Right atrium auricular region (tissue), 2 donors: ENCODE measurements around the gene IFIT2. TPM values are rescaled to one million over a fixed set of nuclear protein-coding genes. Genes with fewer than 3 reads are reported as not detected.

Experiments
- DNase-seq: peaks from one replicate; pipeline ENCODE4 v3.0.0-alpha.2; 2019; ENCODE audit warnings: low spot score
- H3K27ac ChIP-seq, 2 donors: fragments of 200-600 bp; sonication (generic); 1 replicate in 1 of 2; 2 replicates in 1 of 2; pipeline ENCODE4 v1.5.1; 2016 to 2019
- H3K27me3 ChIP-seq, 2 donors: fragments of 200-600 bp; sonication (generic); one replicate each; pipeline versions ENCODE4 v1.5.1 to v1.6.0; 2017 to 2019
- H3K36me3 ChIP-seq: fragments of 200-600 bp; sonication (generic); one replicate; pipeline ENCODE4 v1.5.1; 2016
- H3K4me1 ChIP-seq, 2 donors: fragments of 200-600 bp; sonication (generic); one replicate each; pipeline versions ENCODE4 v1.5.1 to v1.6.0; 2017 to 2019
- H3K4me3 ChIP-seq, 2 donors: fragments of 200-600 bp; sonication (generic); 1 replicate in 1 of 2; 2 replicates in 1 of 2; pipeline ENCODE4 v1.5.1; 2017 to 2019; ENCODE audit warnings: mild to moderate bottlenecking in 1 of 2, moderate library complexity in 1 of 2
- H3K9me3 ChIP-seq, 2 donors: fragments of 200-600 bp; sonication (generic); one replicate each; pipeline ENCODE4 v1.5.1; 2019
- CTCF ChIP-seq, 2 donors: fragments of 200-600 bp; sonication (generic); IDR thresholded peaks; one replicate each; pipeline ENCODE4 v1.5.1; 2019; ENCODE audit warnings: antibody characterized with exemption in 2 of 2
- total RNA-seq, 2 donors: library from RNA; depleted of rRNA; stranded (reverse); fragments of >200 nt; gene quantifications; one replicate each; pipeline ENCODE4 v1.1.0, GENCODE V29; 2016

IFIT2 gene
- total RNA-seq, 2 donors from 2014 or later, result 2.6 TPM

DNA sequence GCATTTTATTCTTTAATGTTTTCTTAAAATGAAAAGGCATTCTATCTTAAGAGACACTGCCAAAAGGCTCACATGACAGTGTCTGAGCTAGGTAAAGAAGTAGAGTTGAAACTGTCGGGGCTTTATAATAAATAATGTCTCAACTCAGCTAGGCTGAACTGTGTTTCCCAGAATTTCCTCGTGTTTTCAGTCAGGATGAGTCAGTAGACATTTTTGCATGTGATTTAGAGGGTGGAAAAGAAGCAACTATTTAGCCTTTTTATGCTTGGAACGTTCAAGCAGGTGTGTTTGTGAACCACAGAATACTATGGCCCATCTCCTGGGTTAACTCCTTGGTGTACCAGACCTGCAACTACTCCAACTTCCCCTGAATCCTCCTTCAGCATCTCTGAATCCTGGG, 26.9 kb upstream of the IFIT2 start:
- DNase-seq, result no peak
- no peaks in the 10 kb centered on the region for H3K9me3 ChIP-seq
- H3K4me1 ChIP-seq, result peaks cover 0 to 41% of the 10 kb centered on the region in 2 donors
- no peak overlapping the region for H3K4me3 ChIP-seq
- no peak for TF ChIP-seq CTCF (IDR thresholded peaks at IDR 0.05)
- no peaks in the 10 kb centered on the region for H3K36me3 ChIP-seq
- H3K27ac ChIP-seq, result no peak overlapping the region
- no peaks in the 10 kb centered on the region for H3K27me3 ChIP-seq

- no peaks in the 10 kb centered on the region for H3K27me3 ChIP-seq
- no peak for TF ChIP-seq CTCF (IDR thresholded peaks at IDR 0.05)
- H3K9me3 ChIP-seq, result no peaks in the 10 kb centered on the region
- H3K36me3 ChIP-seq, result no peaks in the 10 kb centered on the region
- DNase-seq, result no peak
- H3K27ac ChIP-seq, result no peak overlapping the region
- peaks cover 0 to 40% of the 10 kb centered on the region in 2 donors for H3K4me1 ChIP-seq
- H3K4me3 ChIP-seq, result no peak overlapping the region
Observed at GRCh38 chr10:89275383-89275782, 26.5 kb upstream of the IFIT2 start.

DNA sequence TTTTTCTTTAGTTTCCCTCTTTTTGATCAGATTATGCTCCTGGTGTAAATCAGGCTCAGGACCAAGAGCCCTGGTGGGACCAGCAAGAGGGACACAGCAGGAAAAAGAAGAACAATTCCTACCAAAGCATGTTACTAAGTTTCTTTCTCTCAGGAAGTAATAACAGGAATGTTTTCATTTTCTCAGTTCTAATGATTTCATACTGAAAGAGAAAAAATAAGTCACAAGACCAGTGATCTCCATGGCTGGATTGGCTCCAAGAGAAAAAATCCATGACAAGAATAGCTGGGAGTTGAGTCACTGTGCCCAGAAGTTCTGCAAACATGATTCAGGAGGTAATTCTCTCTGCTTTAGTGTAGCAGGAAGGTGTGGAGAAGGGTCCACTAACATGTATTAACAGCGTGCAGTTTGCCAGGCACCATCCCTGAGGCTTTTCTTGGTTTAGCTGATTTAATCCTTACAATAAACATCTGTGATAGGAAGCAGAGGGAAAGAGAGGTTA, 23.8 kb upstream of the IFIT2 start:
- peak overlapping the region; percentile 76 to 79 for H3K27ac ChIP-seq
- TF ChIP-seq CTCF (IDR thresholded peaks at IDR 0.05), result no peak
- no peak overlapping the region for H3K4me3 ChIP-seq
- H3K4me1 ChIP-seq, result peaks cover 0 to 45% of the 10 kb centered on the region in 2 donors
- peak; percentile 76 for DNase-seq
- H3K9me3 ChIP-seq, result no peaks in the 10 kb centered on the region
- no peaks in the 10 kb centered on the region for H3K27me3 ChIP-seq
- H3K36me3 ChIP-seq, result no peaks in the 10 kb centered on the region

GRCh38 chr10:89278900-89279392, 22.9 kb upstream of the IFIT2 start:
- no peaks in the 10 kb centered on the region for H3K9me3 ChIP-seq
- no peak for TF ChIP-seq CTCF (IDR thresholded peaks at IDR 0.05)
- no peak overlapping the region for H3K4me3 ChIP-seq
- no peaks in the 10 kb centered on the region for H3K27me3 ChIP-seq
- H3K27ac ChIP-seq, result peak overlapping the region; percentile 35 to 42
- no peaks in the 10 kb centered on the region for H3K36me3 ChIP-seq
- DNase-seq, result no peak
- peaks cover 0 to 54% of the 10 kb centered on the region in 2 donors for H3K4me1 ChIP-seq

- no peaks in the 10 kb centered on the region for H3K27me3 ChIP-seq
- H3K4me3 ChIP-seq, result no peak overlapping the region
- H3K27ac ChIP-seq, result peak overlapping the region; percentile 35 to 42
- H3K9me3 ChIP-seq, result no peaks in the 10 kb centered on the region
- no peaks in the 10 kb centered on the region for H3K36me3 ChIP-seq
- H3K4me1 ChIP-seq, result peaks cover 0 to 59% of the 10 kb centered on the region in 2 donors
- TF ChIP-seq CTCF (IDR thresholded peaks at IDR 0.05), result no peak
- DNase-seq, result no peak
Observed at GRCh38 chr10:89279421-89279869, 22.4 kb upstream of the IFIT2 start.

DNA sequence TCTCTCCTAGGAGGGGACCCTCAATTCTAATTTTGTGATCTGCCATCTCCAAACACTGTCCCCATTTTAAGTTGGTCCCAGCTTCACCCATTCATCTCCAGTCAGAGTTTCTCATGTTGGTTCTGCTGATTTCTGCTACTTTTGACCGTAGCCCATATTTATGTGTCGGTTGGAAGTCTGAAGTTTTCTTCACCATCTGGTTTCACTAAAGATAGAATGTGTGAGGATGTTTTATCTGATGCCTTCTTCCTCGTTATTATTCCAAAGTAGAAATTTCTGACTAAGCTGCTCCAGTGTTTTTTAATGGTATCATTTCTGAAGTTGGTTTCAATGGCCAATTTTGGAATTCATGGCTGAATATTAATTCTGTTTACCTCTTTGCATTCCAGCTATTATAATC, 21.3 kb upstream of the IFIT2 start:
- Histone ChIP-seq H3K27me3 (no peaks in the 10 kb centered on the region), H3K36me3 (no peaks in the 10 kb centered on the region), H3K4me3 (no peak overlapping the region), H3K27ac (no peak overlapping the region), H3K9me3 (no peaks in the 10 kb centered on the region), H3K4me1 (peaks cover 0 to 61% of the 10 kb centered on the region in 2 donors)
- no peak for DNase-seq
- TF ChIP-seq CTCF (IDR thresholded peaks at IDR 0.05), result no peak
